ENCODE results near the gene PDK3.

PDK3 gene

GRCh38 chrX:24464836-24465531, at the start of gene PDK3:
TSS of gene PDK3 (plus strand) at chrX:24465286. CDS start at chrX:24465456, 170 bp downstream.
- DNase-seq, result peak; percentile 10 to 36

- no peak for DNase-seq
These were observed 49.2 kb upstream of the PDK3 start for GRCh38 chrX:24415921-24416320.

- no peak for DNase-seq
These were observed 41.1 kb upstream of the PDK3 start for GRCh38 chrX:24423960-24424359.

GRCh38 chrX:24424948-24425347, 40.1 kb upstream of the PDK3 start:
- no peak for DNase-seq

- DNase-seq, result no peak
These were observed 39.3 kb upstream of the PDK3 start for GRCh38 chrX:24425806-24426205.

- DNase-seq, result no peak
These were observed 38.7 kb upstream of the PDK3 start for GRCh38 chrX:24426340-24426913.

- DNase-seq, result no peak
These were observed 38.0 kb upstream of the PDK3 start for GRCh38 chrX:24426921-24427746.

GRCh38 chrX:24427747-24428019, 37.4 kb upstream of the PDK3 start:
- no peak for DNase-seq

GRCh38 chrX:24428516-24428915, 36.6 kb upstream of the PDK3 start:
- DNase-seq, result no peak

- DNase-seq, result no peak
These were observed 30.0 kb upstream of the PDK3 start for GRCh38 chrX:24435060-24435459.

GRCh38 chrX:24443918-24444317, 21.2 kb upstream of the PDK3 start:
- DNase-seq, result no peak

GRCh38 chrX:24444645-24445044, 20.4 kb upstream of the PDK3 start:
- DNase-seq, result no peak

- DNase-seq, result no peak
These were observed 16.3 kb upstream of the PDK3 start for GRCh38 chrX:24448762-24449250.

GRCh38 chrX:24463077-24463476, 2.0 kb upstream of the PDK3 start:
- no peak for DNase-seq

GRCh38 chrX:24464498-24464835, 619 bp upstream of the PDK3 start:
- DNase-seq, result no peak

GRCh38 chrX:24465532-24465865, 413 bp downstream of the PDK3 start:
- no peak for DNase-seq

- no peak for DNase-seq
These were observed 939 bp downstream of the PDK3 start for GRCh38 chrX:24466025-24466424.

GRCh38 chrX:24468245-24468644, 3.2 kb downstream of the PDK3 start:
- DNase-seq, result no peak

GRCh38 chrX:24471808-24472207, 6.7 kb downstream of the PDK3 start:
- no peak for DNase-seq

GRCh38 chrX:24475480-24475879, 10.4 kb downstream of the PDK3 start:
- DNase-seq, result no peak

GRCh38 chrX:24478509-24478908, 13.4 kb downstream of the PDK3 start:
- no peak for DNase-seq

GRCh38 chrX:24479924-24480323, 14.8 kb downstream of the PDK3 start:
- no peak for DNase-seq

GRCh38 chrX:24480400-24480865, 15.3 kb downstream of the PDK3 start:
- no peak for DNase-seq

- DNase-seq, result no peak
These were observed 17.8 kb downstream of the PDK3 start for GRCh38 chrX:24482823-24483415.

Measured in SW 1271 (cell line).